Tibial artery (tissue), 4 donors: ENCODE measurements around the gene SH3RF1.

Experiments used
- DNase-seq, 2 donors: peaks; one replicate each; pipeline ENCODE4 v3.0.0-alpha.2; 2019
- H3K27ac ChIP-seq, 2 donors: fragments of 200-600 bp; sonication (generic) in 1 of 2; 1 replicate in 1 of 2; 2 replicates in 1 of 2; pipeline ENCODE4 v1.5.1; 2018 to 2019; ENCODE audit warnings: mild to moderate bottlenecking in 1 of 2
- H3K27me3 ChIP-seq, 2 donors: fragments of 200-600 bp; sonication (generic) in 1 of 2; one replicate each; pipeline versions ENCODE4 v1.5.1 to v1.6.0; 2016 to 2019
- H3K36me3 ChIP-seq, 3 donors: fragments of 200-600 bp; sonication (generic) in 2 of 3; one replicate each; pipeline ENCODE4 v1.5.1; 2016 to 2019; ENCODE audit warnings: mild to moderate bottlenecking in 2 of 3
- H3K4me1 ChIP-seq, 4 donors: fragments of 200-600 bp; sonication (generic) in 2 of 4; 1 replicate in 3 of 4; 2 replicates in 1 of 4; pipeline ENCODE4 v1.5.1; 2016 to 2019
- H3K4me3 ChIP-seq, 2 donors: fragments of 200-600 bp; sonication (generic) in 1 of 2; 1 replicate in 1 of 2; 2 replicates in 1 of 2; pipeline ENCODE4 v1.5.1; 2018 to 2019; ENCODE audit warnings: mild to moderate bottlenecking in 2 of 2
- H3K9me3 ChIP-seq, 3 donors: fragments of 200-600 bp; sonication (generic) in 1 of 3; one replicate each; pipeline ENCODE4 v1.5.1; 2016 to 2019
- CTCF ChIP-seq, 2 experiments: fragments of 200-600 bp in 1 of 2; fragments of 450-650 bp in 1 of 2; IDR thresholded peaks; one replicate each; pipeline ENCODE4 v1.5.1; 2017 to 2019; ENCODE audit warnings: antibody characterized with exemption in 2 of 2, mild to moderate bottlenecking in 1 of 2, moderate library complexity in 1 of 2
- intact Hi-C: fragments of 100-400 bp; cut with DNase I; formaldehyde crosslinking; loops from one replicate; pipeline ENCODE4 v1.15.0; 2023; ENCODE audit warnings: low total_unique reads

The SH3RF1 gene

GRCh38 chr4:169114341-169114974 lies 156.3 kb downstream of the SH3RF1 start:
- intact Hi-C loops, result loop anchor here (10.0 kb wide), 1 partner anchor 160 kb away; the partner anchor contains the start of gene SH3RF1
- TF ChIP-seq CTCF (IDR thresholded peaks at IDR 0.05), result no peak
- H3K27me3 ChIP-seq, result no peaks in the 10 kb centered on the region
- DNase-seq, result no peak
- H3K4me1 ChIP-seq, result peaks cover 0 to 15% (median 8%) of the 10 kb centered on the region in 4 donors
- H3K27ac ChIP-seq, result no peak overlapping the region
- no peak overlapping the region for H3K4me3 ChIP-seq
- peaks cover 11 to 61% (median 38%) of the 10 kb centered on the region in 3 donors for H3K36me3 ChIP-seq
- H3K9me3 ChIP-seq, result no peaks in the 10 kb centered on the region

- H3K4me3 ChIP-seq, result no peak overlapping the region
- no peak for TF ChIP-seq CTCF (IDR thresholded peaks at IDR 0.05)
- H3K4me1 ChIP-seq, result no peaks in the 10 kb centered on the region
- DNase-seq, result no peak
- H3K27me3 ChIP-seq, result no peaks in the 10 kb centered on the region
- no peak overlapping the region for H3K27ac ChIP-seq
- no peaks in the 10 kb centered on the region for H3K9me3 ChIP-seq
- H3K36me3 ChIP-seq, result peaks cover 37 to 74% (median 51%) of the 10 kb centered on the region in 3 donors
- intact Hi-C loops, result loop anchor here (10.0 kb wide), 1 partner anchor 164 kb away; the partner anchor contains the start of gene SH3RF1
Observed at GRCh38 chr4:169110633-169111032, 160.1 kb downstream of the SH3RF1 start.

- Histone ChIP-seq H3K4me1 (peaks cover 0 to 8% (median 3%) of the 10 kb centered on the region in 4 donors), H3K36me3 (peaks cover 41 to 79% (median 46%) of the 10 kb centered on the region in 3 donors), H3K9me3 (no peaks in the 10 kb centered on the region), H3K27me3 (no peaks in the 10 kb centered on the region), H3K27ac (no peak overlapping the region), H3K4me3 (no peak overlapping the region)
- TF ChIP-seq CTCF (IDR thresholded peaks at IDR 0.05), result no peak
- no peak for DNase-seq
- intact Hi-C loops, result no loop called here
Observed at GRCh38 chr4:169109035-169109675, 161.6 kb downstream of the SH3RF1 start.

GRCh38 chr4:169108303-169108702 lies 162.5 kb downstream of the SH3RF1 start:
- H3K4me3 ChIP-seq, result no peak overlapping the region
- H3K36me3 ChIP-seq, result peaks cover 41 to 71% (median 42%) of the 10 kb centered on the region in 3 donors
- intact Hi-C loops, result no loop called here
- H3K9me3 ChIP-seq, result no peaks in the 10 kb centered on the region
- DNase-seq, result no peak
- TF ChIP-seq CTCF (IDR thresholded peaks at IDR 0.05), result no peak
- H3K4me1 ChIP-seq, result peaks cover 0 to 14% (median 6%) of the 10 kb centered on the region in 4 donors
- no peaks in the 10 kb centered on the region for H3K27me3 ChIP-seq
- no peak overlapping the region for H3K27ac ChIP-seq

GRCh38 chr4:169107528-169107927 lies 163.2 kb downstream of the SH3RF1 start:
- H3K9me3 ChIP-seq, result no peaks in the 10 kb centered on the region
- TF ChIP-seq CTCF (IDR thresholded peaks at IDR 0.05), result no peak
- DNase-seq, result no peak
- no peak overlapping the region for H3K4me3 ChIP-seq
- no peak overlapping the region for H3K27ac ChIP-seq
- no peaks in the 10 kb centered on the region for H3K27me3 ChIP-seq
- peaks cover 37 to 63% (median 42%) of the 10 kb centered on the region in 3 donors for H3K36me3 ChIP-seq
- intact Hi-C loops, result no loop called here
- peaks cover 0 to 16% (median 6%) of the 10 kb centered on the region in 4 donors for H3K4me1 ChIP-seq
